A673 (cell line): ENCODE measurements around the gene TMEM260. TPM values are rescaled to one million over a fixed set of nuclear protein-coding genes. Genes with fewer than 3 reads are reported as not detected.
"Not testable (repeated sequence)": the region's sequence is repeated elsewhere in the genome, so short reads cannot be mapped to it uniquely, and the experiment has no call there.

Source experiments
- BruUV-seq: library from RNA; stranded (reverse); fragments of 400-500 nt; replicated peaks from 2 replicates; lab custom pipeline; 2021; lab: Mats Ljungman, UMichigan
- CTCF ChIA-PET: fragments of 300-600 bp; sonication (Branson Sonifier 250); formaldehyde crosslinking; loops from one replicate; lab custom pipeline; 2022; ENCODE audit warnings: antibody characterized with exemption; lab: Charles Lee
- POLR2A ChIA-PET: fragments of 300-600 bp; sonication (Branson Sonifier 250); formaldehyde crosslinking; loops from one replicate; lab custom pipeline; 2022; ENCODE audit warnings: antibody characterized with exemption; ENCODE audit not compliant: low non-redundant PET; lab: Charles Lee
- DNase-seq: peaks from one replicate; pipeline ENCODE4 v3.0.0-alpha.2; 2015; ENCODE audit warnings: low spot score
- H3K27ac ChIP-seq: fragments of 200-600 bp; sonication (generic); 2 replicates; pipeline ENCODE4 v1.5.1; 2016; ENCODE audit warnings: mixed run types, low read depth, mild to moderate bottlenecking, mixed read lengths, antibody characterized with exemption, low read length; ENCODE audit not compliant: poor library complexity, severe bottlenecking
- H3K27me3 ChIP-seq: fragments of 200-600 bp; sonication (generic); replicated peaks from 2 replicates; pipeline ENCODE4 v1.6.1; 2017; ENCODE audit warnings: mixed run types, low read depth, mild to moderate bottlenecking, mixed read lengths, antibody characterized with exemption, low read length; ENCODE audit not compliant: insufficient read depth, poor library complexity
- H3K36me3 ChIP-seq: fragments of 200-600 bp; sonication (generic); 2 replicates; pipeline ENCODE4 v1.6.1; 2016; ENCODE audit warnings: mixed run types, mild to moderate bottlenecking, mixed read lengths, antibody characterized with exemption, low read length; ENCODE audit not compliant: insufficient read depth, poor library complexity, severe bottlenecking
- H3K4me1 ChIP-seq: fragments of 200-600 bp; sonication (generic); 2 replicates; pipeline ENCODE4 v1.6.1; 2017; ENCODE audit warnings: mixed run types, mild to moderate bottlenecking, mixed read lengths, antibody characterized with exemption, low read length; ENCODE audit not compliant: insufficient read depth, poor library complexity, severe bottlenecking
- H3K4me3 ChIP-seq: fragments of 200-600 bp; sonication (generic); 2 replicates; pipeline ENCODE4 v1.5.1; 2016; ENCODE audit warnings: low read depth, mixed run types, mild to moderate bottlenecking, mixed read lengths, low read length; ENCODE audit not compliant: poor library complexity, severe bottlenecking
- H3K9me3 ChIP-seq: fragments of 200-600 bp; sonication (generic); 2 replicates; pipeline ENCODE4 v1.6.1; 2016; ENCODE audit warnings: mixed run types, low read depth, mild to moderate bottlenecking, mixed read lengths, antibody characterized with exemption, low read length; ENCODE audit not compliant: poor library complexity, severe bottlenecking
- CTCF ChIP-seq: fragments of 300-800, 200-600 bp; sonication (generic); conservative IDR thresholded peaks from 2 replicates; pipeline ENCODE4 v1.5.1; 2017; ENCODE audit warnings: low read depth, mild to moderate bottlenecking, antibody characterized with exemption, low read length, moderate library complexity, mixed read lengths
- intact Hi-C: fragments of 100-400 bp; cut with micrococcal nuclease; formaldehyde crosslinking; loops from one replicate; pipeline ENCODE4 v1.10.0; 2022; ENCODE audit not compliant: unreplicated experiment
- total RNA-seq: library from RNA; stranded (reverse); gene quantifications from 2 replicates; pipeline ENCODE4 v1.2.3, GENCODE V29; 2021

The TMEM260 gene
- total RNA-seq, 1 experiment from 2014 or later: 23.2 TPM

GRCh38 chr14:56694609-56695008, 115.0 kb downstream of the TMEM260 start:
- POLR2A ChIA-PET: no interaction called here

GRCh38 chr14:56695216-56695615, 115.6 kb downstream of the TMEM260 start:
- H3K9me3 ChIP-seq, H3K36me3 ChIP-seq, H3K27me3 ChIP-seq, H3K27ac ChIP-seq, BruUV-seq, CTCF ChIA-PET, intact Hi-C loops, H3K4me1 ChIP-seq, DNase-seq, H3K4me3 ChIP-seq, POLR2A ChIA-PET: not testable (repeated sequence)

More at GRCh38 chr14:56694609-56695008, 115.0 kb downstream of the TMEM260 start:
- no peak for TF ChIP-seq CTCF
- no peaks in the 10 kb centered on the region for H3K4me1 ChIP-seq
- H3K36me3 ChIP-seq: no peaks in the 10 kb centered on the region
- intact Hi-C loops: no loop called here
- no peak for DNase-seq
- no peaks in the 10 kb centered on the region for H3K27me3 ChIP-seq
- no TSS peak for BruUV-seq
- no peak overlapping the region for H3K27ac ChIP-seq
- no peak overlapping the region for H3K4me3 ChIP-seq
- CTCF ChIA-PET: no interaction called here
- H3K9me3 ChIP-seq: no peaks in the 10 kb centered on the region

Other genes starting within 250 kb of the TMEM260 start
- 129 and 147 TPM in 2 replicates for gene OTX2, start 230.7 kb downstream of the TMEM260 start, total RNA-seq